ENCODE results near the gene PAQR4.

The PAQR4 gene

DNA sequence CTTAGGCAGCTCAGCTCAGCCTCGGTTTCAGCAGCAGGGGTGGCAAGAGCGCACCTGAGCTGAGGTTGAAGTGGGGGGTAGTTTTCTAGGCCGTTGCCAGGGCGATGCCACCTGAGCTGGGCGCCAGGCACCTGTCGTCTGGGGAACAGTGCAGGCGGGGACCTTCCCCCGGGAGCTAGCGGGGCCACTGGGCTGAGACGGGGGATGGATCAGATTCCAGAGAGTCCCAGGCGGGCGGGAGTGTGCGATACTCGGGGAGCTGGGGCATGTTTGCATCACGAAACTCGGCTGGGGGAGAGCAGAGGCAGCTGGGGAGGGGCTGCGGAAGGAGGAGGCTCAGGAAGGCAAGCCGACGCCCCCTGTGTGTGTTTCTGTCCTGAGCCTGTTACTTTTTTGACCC, 43.1 kb downstream of the PAQR4 start:
- H3K4me2 ChIP-seq (ENCODE audit: low read length): no peak overlapping the region
- no peaks in the 10 kb centered on the region for H3K4me1 ChIP-seq (ENCODE audit: low read length)
- H4K20me1 ChIP-seq (ENCODE audit: insufficient read depth, low read length): no peaks in the 10 kb centered on the region
- no peak for TF ChIP-seq EZH2phosphoT487 (IDR thresholded peaks at IDR 0.05; ENCODE audit: low read depth)
- TF ChIP-seq, protein P1, sequence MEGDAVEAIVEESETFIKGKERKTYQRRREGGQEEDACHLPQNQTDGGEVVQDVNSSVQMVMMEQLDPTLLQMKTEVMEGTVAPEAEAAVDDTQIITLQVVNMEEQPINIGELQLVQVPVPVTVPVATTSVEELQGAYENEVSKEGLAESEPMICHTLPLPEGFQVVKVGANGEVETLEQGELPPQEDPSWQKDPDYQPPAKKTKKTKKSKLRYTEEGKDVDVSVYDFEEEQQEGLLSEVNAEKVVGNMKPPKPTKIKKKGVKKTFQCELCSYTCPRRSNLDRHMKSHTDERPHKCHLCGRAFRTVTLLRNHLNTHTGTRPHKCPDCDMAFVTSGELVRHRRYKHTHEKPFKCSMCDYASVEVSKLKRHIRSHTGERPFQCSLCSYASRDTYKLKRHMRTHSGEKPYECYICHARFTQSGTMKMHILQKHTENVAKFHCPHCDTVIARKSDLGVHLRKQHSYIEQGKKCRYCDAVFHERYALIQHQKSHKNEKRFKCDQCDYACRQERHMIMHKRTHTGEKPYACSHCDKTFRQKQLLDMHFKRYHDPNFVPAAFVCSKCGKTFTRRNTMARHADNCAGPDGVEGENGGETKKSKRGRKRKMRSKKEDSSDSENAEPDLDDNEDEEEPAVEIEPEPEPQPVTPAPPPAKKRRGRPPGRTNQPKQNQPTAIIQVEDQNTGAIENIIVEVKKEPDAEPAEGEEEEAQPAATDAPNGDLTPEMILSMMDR (IDR thresholded peaks at IDR 0.05; ENCODE audit: low read depth, low read length): no peak
- no peak overlapping the region for H2AFZ ChIP-seq (ENCODE audit: low read depth, low read length)
- H3K79me2 ChIP-seq (ENCODE audit: low read length): no peaks in the 10 kb centered on the region
- no peak overlapping the region for H3K9ac ChIP-seq (ENCODE audit: low read length)
- no peak overlapping the region for H3K27ac ChIP-seq (ENCODE audit: low read length)
- H3K9me3 ChIP-seq (ENCODE audit: insufficient read depth, low read length): no peaks in the 10 kb centered on the region
- H3K36me3 ChIP-seq (replicated peaks; ENCODE audit: low read depth, low read length): no peaks in the 10 kb centered on the region
- peaks cover 23% of the 10 kb centered on the region for H3K27me3 ChIP-seq (ENCODE audit: low read depth, low read length)
- no peak overlapping the region for H3K4me3 ChIP-seq (ENCODE audit: low read length)

DNA sequence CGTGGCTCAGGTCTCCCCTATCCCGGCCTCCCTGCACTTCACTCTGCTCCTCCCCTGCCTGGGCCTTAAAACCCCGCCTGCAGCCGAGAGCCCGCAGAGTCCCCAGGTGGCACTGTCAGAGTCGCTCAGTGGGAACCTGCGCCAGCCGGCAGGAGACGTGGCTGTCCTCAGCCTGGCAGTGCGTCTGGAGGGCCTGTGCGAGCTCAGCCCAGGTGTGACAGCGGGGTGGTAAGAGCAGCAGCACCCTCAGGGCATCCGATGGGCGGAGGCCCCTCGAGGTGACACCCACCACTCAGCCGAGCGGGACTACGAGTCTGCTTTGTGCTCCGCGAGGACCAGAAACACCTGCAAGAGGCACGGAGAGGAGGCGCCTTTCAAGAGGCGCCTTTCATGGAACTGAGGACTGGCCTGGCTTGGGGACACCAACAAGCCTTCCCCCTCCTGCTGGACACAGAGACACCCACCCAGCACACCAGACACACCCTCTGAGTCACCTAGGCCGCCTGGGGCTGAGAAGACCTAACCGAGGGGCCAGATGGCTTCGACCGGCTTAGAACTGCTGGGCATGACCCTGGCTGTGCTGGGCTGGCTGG, 43.8 kb downstream of the PAQR4 start, which contains the start of gene CLDN9:
Gene CLDN9, plus strand, starts transcription at position 96 of the 593 bp plus-strand sequence. Its CDS starts 440 bp downstream, at position 536.
- no peak within 1 kb of the TSS for H3K9ac ChIP-seq (ENCODE audit: low read length)
- H3K36me3 ChIP-seq (replicated peaks; ENCODE audit: low read depth, low read length): no peaks in the 10 kb centered on the region
- no peak within 1 kb of the TSS for H2AFZ ChIP-seq (ENCODE audit: low read depth, low read length)
- no peak within 1 kb of the TSS for H3K27ac ChIP-seq (ENCODE audit: low read length)
- H3K79me2 ChIP-seq (ENCODE audit: low read length): no peaks in the 10 kb centered on the region
- H3K9me3 ChIP-seq (ENCODE audit: insufficient read depth, low read length): no peaks in the 10 kb centered on the region
- TF ChIP-seq, protein P1 (IDR thresholded peaks at IDR 0.05; ENCODE audit: low read depth, low read length): no peak
- no peak for TF ChIP-seq EZH2phosphoT487 (IDR thresholded peaks at IDR 0.05; ENCODE audit: low read depth)
- H3K4me3 ChIP-seq (ENCODE audit: low read length): no peak within 1 kb of the TSS
- H3K4me2 ChIP-seq (ENCODE audit: low read length): no peak within 1 kb of the TSS
- H3K4me1 ChIP-seq (ENCODE audit: low read length): no peaks in the 10 kb centered on the region
- H3K27me3 ChIP-seq (ENCODE audit: low read depth, low read length): peaks cover 16% of the 10 kb centered on the region
- H4K20me1 ChIP-seq (ENCODE audit: insufficient read depth, low read length): no peaks in the 10 kb centered on the region

DNA sequence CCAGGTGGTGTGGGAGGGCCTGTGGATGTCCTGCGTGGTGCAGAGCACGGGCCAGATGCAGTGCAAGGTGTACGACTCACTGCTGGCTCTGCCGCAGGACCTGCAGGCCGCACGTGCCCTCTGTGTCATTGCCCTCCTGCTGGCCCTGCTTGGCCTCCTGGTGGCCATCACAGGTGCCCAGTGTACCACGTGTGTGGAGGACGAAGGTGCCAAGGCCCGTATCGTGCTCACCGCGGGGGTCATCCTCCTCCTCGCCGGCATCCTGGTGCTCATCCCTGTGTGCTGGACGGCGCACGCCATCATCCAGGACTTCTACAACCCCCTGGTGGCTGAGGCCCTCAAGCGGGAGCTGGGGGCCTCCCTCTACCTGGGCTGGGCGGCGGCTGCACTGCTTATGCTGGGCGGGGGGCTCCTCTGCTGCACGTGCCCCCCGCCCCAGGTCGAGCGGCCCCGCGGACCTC, 44.4 kb downstream of the PAQR4 start:
- H3K4me1 ChIP-seq (ENCODE audit: low read length): no peaks in the 10 kb centered on the region
- no peak overlapping the region for H3K9ac ChIP-seq (ENCODE audit: low read length)
- H3K9me3 ChIP-seq (ENCODE audit: insufficient read depth, low read length): no peaks in the 10 kb centered on the region
- no peak overlapping the region for H3K27ac ChIP-seq (ENCODE audit: low read length)
- no peaks in the 10 kb centered on the region for H3K36me3 ChIP-seq (replicated peaks; ENCODE audit: low read depth, low read length)
- peaks cover 10% of the 10 kb centered on the region for H3K27me3 ChIP-seq (ENCODE audit: low read depth, low read length)
- H4K20me1 ChIP-seq (ENCODE audit: insufficient read depth, low read length): no peaks in the 10 kb centered on the region
- H2AFZ ChIP-seq (ENCODE audit: low read depth, low read length): no peak overlapping the region
- no peak overlapping the region for H3K4me3 ChIP-seq (ENCODE audit: low read length)
- H3K4me2 ChIP-seq (ENCODE audit: low read length): no peak overlapping the region
- TF ChIP-seq EZH2phosphoT487 (IDR thresholded peaks at IDR 0.05; ENCODE audit: low read depth): no peak
- TF ChIP-seq, protein P1 (IDR thresholded peaks at IDR 0.05; ENCODE audit: low read depth, low read length): no peak
- H3K79me2 ChIP-seq (ENCODE audit: low read length): no peaks in the 10 kb centered on the region

DNA sequence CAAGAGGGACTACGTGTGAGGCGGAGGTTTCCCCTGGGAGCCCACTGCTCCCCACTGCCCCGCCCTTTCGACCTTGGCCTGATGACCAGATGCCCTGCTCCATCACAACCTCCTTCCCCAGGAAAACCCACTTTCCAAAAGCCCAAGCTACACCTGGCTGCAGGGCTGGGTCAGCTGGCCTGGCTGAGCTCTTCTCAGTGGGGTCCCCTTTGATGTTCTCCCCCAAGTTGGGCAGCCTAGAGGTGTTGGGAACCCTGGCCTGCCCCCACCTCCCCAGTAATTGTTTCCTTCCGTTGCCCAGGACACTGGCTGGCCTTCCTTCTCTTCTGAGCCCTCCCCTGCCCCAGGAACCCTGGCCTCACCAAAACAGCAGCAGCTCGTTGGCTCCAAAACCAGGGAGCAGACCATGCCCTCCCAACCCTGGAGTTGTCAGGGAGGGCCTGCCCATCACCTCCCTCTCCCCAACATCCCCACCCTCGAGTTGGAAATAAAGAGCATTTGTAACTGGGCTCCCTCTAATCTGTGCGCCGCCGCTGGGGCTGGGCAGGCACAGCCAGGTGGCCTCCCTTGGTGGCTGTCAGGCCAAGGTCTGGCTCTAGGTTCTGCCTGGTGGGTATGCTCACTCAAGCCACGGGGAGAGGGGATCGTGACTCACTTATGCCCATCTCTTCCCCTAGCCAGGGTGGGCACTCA, 45.0 kb downstream of the PAQR4 start:
- no peak overlapping the region for H2AFZ ChIP-seq (ENCODE audit: low read depth, low read length)
- H3K27ac ChIP-seq (ENCODE audit: low read length): no peak overlapping the region
- no peak overlapping the region for H3K4me2 ChIP-seq (ENCODE audit: low read length)
- no peaks in the 10 kb centered on the region for H3K9me3 ChIP-seq (ENCODE audit: insufficient read depth, low read length)
- no peak overlapping the region for H3K9ac ChIP-seq (ENCODE audit: low read length)
- no peaks in the 10 kb centered on the region for H3K4me1 ChIP-seq (ENCODE audit: low read length)
- H3K4me3 ChIP-seq (ENCODE audit: low read length): no peak overlapping the region
- H3K36me3 ChIP-seq (replicated peaks; ENCODE audit: low read depth, low read length): no peaks in the 10 kb centered on the region
- H3K27me3 ChIP-seq (ENCODE audit: low read depth, low read length): peaks cover 7% of the 10 kb centered on the region; the same call in 1 of the 2 replicates
- TF ChIP-seq, protein P1 (IDR thresholded peaks at IDR 0.05; ENCODE audit: low read depth, low read length): no peak
- no peak for TF ChIP-seq EZH2phosphoT487 (IDR thresholded peaks at IDR 0.05; ENCODE audit: low read depth)
- H3K79me2 ChIP-seq (ENCODE audit: low read length): no peaks in the 10 kb centered on the region
- no peaks in the 10 kb centered on the region for H4K20me1 ChIP-seq (ENCODE audit: insufficient read depth, low read length)

All from OCI-LY3 (cell line).